GM21528 (cell line): ENCODE results near the gene CD83.
A peak's percentile ranks its signal among the peaks of the same experiment; 100 is the strongest.
"Not testable (repeated sequence)": the region's sequence is repeated elsewhere in the genome, so short reads cannot be mapped to it uniquely, and the experiment has no call there.

ENCODE experiments used
- ATAC-seq: cut with Tn5 transposase; IDR thresholded peaks from one replicate; pipeline ENCODE4 v1.9.1; 2021; ENCODE audit warnings: mild to moderate bottlenecking, moderate library complexity; ENCODE audit not compliant: unreplicated experiment, low FRiP score

The CD83 gene

GRCh38 chr6:14117158-14118090 lies at the start of gene CD83:
Gene CD83 (plus strand): TSS chr6:14117772. CDS start chr6:14117812, 40 bp downstream.
- ATAC-seq, result peak; percentile 52

GRCh38 chr6:14068133-14068532 lies 49.4 kb upstream of the CD83 start:
- ATAC-seq, result no peak

GRCh38 chr6:14068623-14069022 lies 48.9 kb upstream of the CD83 start:
- ATAC-seq, result no peak

DNA sequence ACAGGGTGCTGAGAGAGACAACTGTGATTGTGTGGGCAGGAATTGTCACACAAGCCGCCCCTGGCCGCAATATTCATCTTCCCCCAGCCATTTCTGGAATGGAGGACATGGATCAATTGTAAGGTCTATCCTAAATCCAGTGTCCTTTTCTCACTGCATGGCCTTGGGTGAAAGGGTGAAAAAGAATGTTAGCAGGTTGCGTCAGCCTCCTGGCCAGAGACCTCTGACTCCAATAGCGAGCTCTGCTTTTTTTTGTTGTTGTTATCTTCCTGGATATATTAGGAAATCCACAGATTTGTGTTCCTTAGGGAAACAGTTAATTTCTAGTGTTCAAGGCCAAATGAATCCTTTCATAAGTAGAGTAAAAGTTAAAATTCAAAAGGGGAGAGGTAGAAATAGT lies 47.1 kb upstream of the CD83 start:
- ATAC-seq, result no peak

DNA sequence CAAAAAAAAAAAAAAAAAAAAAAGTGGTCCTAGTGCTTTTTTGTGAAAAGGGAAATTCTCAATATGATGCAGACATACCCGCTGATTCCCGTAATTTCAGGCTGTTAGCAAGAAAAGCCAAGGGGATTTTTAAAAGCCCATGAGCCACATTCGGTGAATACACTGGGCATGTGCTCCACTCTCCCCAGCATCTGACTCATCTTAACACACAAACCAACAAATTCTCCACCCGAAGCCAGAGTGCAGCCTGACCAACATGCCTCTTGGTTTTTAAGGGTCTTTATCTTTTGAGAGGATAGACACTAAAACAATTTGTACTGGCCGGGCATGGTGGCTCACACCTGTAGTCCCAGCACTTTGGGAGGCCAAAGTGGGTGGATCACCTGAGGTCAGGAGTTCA lies 45.5 kb upstream of the CD83 start:
- no peak for ATAC-seq

- not testable (repeated sequence) for ATAC-seq
These were observed 43.8 kb upstream of the CD83 start for GRCh38 chr6:14073561-14074354.

DNA sequence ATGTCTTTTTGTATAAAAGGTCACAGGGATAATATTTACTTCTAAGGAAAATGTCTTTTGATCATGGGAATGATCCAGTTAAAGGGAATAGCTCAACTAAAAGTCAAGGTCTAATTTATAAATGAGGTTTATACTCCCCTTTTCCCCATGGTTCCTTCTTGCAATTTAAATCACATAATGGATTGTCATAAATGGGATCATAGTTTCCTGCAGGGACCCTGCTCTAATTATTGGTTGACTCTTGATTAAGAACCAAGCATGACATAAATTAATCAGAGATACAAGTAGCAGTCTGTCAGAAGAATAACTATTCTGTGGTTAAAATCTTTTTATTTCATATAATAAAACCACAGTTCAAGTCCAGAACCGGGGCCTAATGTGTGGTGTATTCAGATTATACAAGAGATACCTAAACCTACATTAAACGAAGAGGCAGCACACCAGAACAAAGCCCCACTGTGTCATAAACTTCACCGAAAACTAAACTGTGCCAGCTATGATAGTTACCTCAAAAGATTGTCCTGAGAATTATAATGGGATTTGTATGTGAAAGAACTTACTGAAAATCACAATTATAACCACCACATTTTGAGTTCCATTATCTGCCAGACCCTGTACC lies 43.0 kb upstream of the CD83 start:
- ATAC-seq, result no peak

GRCh38 chr6:14075095-14075503 lies 42.5 kb upstream of the CD83 start:
- peak; percentile 77 for ATAC-seq

- no peak for ATAC-seq
These were observed 40.2 kb upstream of the CD83 start for GRCh38 chr6:14077193-14077867.

- ATAC-seq, result no peak
These were observed 38.1 kb upstream of the CD83 start for GRCh38 chr6:14079433-14079832.

DNA sequence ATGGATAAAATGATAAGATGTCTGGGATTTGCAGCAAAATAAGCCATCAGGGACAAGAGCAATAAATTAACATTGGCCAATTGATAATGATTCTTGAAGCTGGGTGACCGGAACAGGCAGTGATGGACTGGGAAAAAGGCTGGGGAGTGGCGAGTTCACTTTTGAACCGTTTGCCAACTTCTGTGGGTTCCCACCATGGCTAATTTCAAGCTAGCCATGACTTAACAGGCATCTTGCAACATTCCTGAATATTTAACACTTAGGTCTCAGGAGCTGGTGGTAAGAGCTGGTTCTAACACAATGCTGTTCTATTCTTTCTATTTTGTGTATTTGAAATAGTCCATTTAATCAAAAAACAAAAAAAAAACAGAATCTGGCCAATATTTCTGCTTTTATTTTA lies 37.6 kb upstream of the CD83 start:
- ATAC-seq, result no peak

DNA sequence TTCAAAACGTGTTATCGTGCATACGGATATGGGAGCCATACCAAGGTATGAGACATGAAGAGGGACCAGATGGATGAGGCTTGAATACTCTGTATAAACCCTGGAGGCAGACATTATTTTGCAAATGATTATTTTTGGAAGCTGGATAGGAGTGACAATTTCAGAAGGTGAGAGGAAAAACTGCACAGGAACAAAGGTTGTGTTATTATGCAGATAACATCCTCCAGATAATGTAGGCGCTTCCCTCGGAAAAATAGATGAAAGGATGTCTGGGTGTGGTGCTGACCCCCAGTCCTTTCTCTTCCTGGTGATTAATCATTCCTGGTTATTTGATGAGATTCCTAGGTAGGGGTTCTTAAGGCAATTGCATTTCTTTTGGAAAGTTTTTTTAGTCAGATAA lies 36.4 kb upstream of the CD83 start:
- no peak for ATAC-seq

- no peak for ATAC-seq
These were observed 34.8 kb upstream of the CD83 start for GRCh38 chr6:14082771-14083170.

DNA sequence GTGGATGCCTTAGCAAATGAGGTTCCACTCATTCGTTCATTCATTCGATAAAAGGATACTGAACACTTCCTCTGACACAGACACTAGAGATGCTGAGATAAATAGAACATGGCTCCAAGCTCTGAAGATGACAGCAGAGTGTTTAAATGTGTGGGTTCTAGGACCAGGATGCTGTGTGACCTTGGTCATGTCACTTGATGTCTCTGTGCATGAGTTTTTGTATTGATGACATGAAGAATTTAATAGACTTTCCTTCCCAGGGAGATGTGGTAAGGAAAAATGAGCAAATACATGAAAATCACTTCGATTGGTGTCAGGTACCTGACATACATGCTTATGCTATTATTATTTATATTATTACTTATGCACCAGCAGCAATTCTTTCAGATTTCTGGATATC lies 34.3 kb upstream of the CD83 start:
- no peak for ATAC-seq

DNA sequence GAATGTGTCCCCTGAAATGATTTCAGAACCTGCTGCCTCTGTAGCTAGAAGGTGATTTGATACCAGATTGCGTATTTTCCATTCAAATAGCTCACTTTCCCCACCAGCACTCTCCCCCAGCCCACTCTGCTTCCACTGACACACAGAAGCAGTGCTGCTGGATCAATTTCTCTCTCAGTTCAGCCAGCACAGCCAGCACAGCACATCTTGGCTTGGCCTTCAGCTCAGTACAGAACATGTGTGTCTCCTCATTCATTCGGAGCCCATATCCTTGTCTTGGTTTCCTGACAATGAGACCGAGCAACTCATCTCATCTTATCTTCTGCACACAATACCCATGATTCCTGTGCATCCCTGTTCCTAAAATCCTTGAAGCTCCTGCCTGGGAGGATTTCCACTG lies 33.8 kb upstream of the CD83 start:
- no peak for ATAC-seq

DNA sequence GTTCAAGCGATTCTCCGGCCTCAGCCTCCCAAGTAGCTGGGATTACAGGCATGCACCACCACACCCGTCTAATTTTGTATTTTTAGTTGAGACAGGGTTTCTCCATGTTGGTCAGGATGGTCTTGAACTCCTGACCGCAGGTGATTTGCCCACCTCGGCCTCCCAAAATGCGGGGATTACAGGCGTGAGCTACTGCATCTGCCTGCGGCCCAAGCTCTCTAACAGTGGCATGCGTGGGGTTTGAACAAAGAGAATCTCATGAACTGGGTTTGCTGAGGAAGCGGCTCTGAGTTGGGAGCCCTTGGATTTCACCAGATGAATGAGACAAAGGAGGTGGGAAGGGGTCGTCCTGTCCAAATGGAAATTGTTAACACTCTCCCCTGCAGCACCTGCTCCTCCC lies 33.2 kb upstream of the CD83 start:
- no peak for ATAC-seq

- ATAC-seq, result no peak
These were observed 32.3 kb upstream of the CD83 start for GRCh38 chr6:14085176-14085787.

DNA sequence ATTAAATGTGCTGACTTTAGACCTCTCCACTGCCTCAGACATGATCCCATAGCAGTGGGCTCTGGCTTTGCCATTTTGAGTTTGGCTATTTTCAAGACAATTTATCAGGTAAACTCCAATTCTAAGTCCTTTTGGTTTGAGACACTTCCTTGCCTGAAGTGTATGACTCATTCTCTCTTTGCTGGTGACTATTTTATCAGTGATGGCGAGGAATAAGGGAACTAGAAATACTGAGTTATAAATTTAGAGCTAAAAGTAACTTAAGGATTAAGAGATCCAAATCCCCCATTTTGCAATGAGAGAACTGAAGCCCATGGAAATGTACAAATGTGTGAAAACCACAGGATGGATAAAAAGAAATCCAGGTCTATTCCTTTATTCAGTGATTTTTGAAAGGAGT lies 30.9 kb upstream of the CD83 start:
- ATAC-seq, result no peak

- no peak for ATAC-seq
These were observed 28.9 kb upstream of the CD83 start for GRCh38 chr6:14088600-14089192.

GRCh38 chr6:14089224-14089623 lies 28.3 kb upstream of the CD83 start:
- peak; percentile 53 for ATAC-seq
